ENCODE measurements around the gene IGFL1.

DNA sequence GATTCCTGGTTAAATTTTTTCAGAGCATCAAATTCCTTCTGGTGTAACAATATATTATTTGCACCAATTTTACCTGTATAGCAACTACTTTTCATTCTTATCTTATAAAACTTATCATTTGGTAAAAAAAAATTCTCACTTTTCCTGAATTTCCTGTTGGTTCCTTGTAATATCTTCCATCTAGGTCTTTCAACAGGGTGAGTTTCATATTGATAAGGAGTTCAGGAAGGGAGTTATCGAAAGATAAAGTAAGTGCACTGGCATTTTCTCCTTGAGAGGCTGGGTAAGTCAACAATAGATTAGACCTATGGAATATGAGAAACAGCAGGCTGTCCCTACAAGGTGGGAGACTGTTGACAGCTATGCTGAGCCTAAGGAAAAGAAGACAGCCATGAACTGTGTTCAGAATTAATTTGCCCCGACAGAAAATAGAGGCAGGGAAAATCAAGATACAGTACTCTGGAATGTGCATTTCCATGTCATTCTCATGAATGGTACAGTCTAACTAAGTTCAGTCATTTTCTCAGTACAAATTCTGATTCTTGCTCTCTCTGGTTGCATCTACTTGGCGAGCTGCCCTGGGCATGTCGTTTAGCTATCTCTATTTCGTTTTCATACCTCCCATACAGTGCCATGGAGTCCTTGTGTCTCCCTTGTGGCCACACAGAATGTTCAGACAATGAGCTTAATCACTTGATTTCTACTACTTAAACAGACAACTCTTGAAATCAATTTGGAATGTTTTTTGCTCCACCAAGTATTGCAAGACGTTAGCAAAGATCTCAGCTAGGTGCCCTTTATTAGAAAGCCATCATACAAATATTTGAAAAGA, 9.9 kb downstream of the IGFL1 start:
- TF ChIP-seq CTCF (IDR thresholded peaks at IDR 0.05), result no peak
- no peak for TF ChIP-seq POLR2A (IDR thresholded peaks at IDR 0.05)
